Fibroblast of skin of left quadriceps (primary cell): ENCODE data around the gene CX3CL1.

Experiments used
- DNase-seq, 2 experiments: peaks; one replicate each; pipeline ENCODE4 v3.0.0-alpha.2; 2013; ENCODE audit warnings: low read depth in 2 of 2

Gene CX3CL1

GRCh38 chr16:57405097-57405496 lies 32.8 kb downstream of the CX3CL1 start:
- no peak for DNase-seq

DNA sequence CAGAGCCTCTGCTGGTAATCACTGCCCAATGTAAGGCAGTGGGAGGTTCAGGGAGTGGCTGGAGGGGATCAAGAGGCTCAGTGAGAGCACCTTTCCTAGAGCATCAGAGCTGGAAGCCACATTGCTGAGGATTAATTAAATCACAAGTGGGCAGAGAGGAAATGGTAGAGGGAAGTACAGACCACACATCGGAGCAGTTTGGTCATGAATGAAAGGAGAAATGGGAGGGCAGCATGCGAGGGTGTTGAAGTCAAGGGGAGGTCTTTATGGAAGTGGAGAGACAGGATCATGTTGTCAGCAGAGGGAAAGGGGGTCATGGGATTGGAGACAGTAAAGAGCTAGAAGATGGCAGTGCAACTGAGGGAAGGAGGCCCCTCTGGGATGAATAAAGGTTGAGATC lies 34.6 kb downstream of the CX3CL1 start:
- no peak for DNase-seq

GRCh38 chr16:57407521-57408353 lies 35.4 kb downstream of the CX3CL1 start:
- DNase-seq = no peak

DNA sequence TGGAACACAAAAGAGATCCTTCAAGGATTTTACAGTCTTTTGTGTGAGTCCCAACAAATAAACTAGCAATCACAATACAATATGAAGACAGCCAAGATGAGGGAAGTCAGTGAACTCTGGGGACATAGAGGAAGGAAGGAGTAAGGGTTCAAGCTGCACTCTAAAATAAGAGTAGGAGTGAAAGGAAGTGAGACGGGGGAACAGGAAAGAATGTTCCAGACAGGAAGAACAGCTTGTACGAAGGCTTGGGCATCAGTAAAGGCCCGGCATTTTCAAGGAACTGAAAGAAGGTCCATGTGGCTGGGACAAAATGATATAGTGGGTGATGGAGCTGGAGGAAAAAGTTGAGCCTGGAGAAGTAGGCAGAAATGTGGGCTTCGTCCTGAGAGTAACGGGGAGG lies 36.8 kb downstream of the CX3CL1 start:
- no peak for DNase-seq

DNA sequence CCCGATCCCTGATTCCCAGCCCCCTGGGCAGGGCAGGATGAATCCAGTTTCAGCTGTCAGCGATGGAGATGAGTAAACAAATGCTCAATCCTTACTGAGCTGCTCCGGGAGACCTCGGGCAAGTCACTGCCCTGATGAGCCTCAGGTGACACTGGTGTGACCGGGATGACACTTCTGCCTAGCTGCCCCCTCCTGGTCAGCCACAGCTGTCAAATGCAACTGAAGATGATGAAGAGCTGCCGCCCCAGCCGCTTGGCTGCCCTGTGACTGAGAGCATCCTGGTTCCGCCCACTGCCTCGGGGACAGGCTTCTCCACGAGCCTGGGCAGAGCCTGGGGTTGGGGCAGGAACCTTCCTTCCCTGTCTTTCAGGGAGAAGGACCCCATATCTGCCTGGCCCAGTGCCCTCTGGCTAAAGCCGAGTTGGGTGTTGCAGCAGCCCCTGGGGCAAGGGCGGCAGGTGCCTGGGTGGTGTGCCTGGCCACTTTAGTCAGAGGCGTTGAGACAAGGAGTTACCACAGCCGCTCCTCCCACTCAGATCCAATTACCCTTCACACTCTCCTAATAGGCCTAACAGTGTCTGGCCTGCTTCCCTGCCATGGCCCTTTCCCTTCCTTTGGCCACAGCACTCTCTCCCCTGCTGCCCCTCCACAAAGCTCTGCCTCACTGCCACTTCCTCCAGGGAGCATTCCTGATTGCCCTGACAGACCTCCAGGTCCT lies 37.7 kb downstream of the CX3CL1 start:
- DNase-seq = no peak

GRCh38 chr16:57411362-57411976 lies 39.2 kb downstream of the CX3CL1 start:
- DNase-seq = no peak

GRCh38 chr16:57412584-57412983 lies 40.3 kb downstream of the CX3CL1 start:
- DNase-seq = no peak

DNA sequence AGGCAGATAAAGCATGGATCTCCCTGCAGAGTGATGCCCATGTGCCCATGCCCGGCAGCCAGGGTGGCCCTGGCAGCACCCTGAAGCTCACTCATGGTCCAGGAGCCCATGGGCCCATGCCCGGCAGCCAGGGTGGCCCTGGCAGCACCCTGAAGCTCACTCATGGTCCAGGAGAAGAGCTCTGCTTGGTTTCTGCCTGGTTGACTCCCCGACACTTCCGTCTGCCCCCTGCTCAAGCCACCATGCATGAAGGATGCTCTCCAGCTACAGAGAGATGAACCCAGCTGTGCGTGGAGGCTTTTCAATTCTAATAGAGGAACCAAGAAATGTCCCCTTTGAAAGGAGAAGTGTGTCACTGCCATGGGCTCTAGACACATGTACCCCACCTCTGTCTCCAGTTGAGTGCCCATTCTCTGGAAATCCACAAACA lies 41.0 kb downstream of the CX3CL1 start:
- DNase-seq = no peak

GRCh38 chr16:57413733-57414132 lies 41.4 kb downstream of the CX3CL1 start:
- DNase-seq = no peak

DNA sequence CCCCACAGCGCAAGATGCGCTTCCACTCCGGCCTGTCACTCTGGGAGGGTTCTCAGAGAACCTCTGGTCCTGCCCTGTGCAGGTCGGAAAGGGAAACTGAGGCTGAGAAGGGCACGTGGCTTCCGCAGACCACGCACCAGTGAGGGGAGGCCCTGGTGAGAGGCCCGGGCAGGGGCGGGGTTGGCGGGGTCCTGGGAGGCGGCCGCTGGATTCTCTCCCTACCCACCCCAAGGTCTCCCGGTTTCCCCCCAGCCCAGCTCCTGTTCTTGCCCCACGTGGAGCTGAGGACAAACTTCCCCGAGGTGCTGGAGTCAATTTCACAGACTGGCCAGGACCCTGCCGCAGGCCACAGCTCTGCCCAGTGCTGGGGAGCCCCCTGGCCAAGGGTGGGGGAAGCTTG lies 43.8 kb downstream of the CX3CL1 start:
- no peak for DNase-seq

- DNase-seq = no peak
These were observed 47.2 kb downstream of the CX3CL1 start for GRCh38 chr16:57419506-57419905.

DNA sequence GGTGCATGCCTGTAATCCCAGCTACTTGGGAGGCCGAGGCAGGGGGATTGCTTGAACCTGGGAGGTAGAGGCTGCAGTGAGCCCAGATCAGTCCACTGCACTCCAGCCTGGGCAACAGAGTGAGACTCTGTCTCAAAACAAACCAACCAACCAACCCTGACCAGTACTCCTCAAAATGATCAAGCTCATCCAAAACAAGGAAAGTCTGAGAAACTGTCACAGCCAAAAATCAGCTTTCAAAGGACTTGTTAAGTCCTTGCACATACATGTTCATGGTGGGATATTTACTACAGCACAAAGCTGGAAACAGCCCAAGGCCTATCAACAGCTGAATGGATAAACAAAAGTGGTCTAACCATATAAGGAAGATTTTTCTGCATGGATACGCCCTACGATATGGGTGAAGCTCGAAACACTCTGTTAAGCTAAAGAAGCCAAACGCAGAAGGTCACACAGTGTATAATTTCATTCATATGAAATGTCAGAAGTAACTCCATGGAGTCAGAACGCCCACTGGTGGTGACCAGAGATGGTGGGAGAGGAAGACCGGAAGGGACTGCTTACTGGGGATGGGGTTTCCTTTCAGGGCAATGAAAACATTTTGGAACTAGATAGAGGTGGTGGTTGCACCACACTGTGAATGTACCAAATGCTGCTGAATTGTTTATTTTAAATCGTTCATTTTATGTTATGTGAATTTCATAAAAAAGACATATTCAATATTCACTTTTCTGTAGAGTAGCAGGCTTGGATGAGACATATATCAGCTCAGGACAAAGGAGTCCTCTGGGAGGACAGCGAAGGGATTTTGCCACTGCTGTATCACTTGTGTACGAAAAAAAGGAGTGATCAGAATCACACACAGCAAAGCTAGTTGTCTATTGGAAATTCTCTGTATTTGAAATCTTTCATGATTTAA lies 50.0 kb downstream of the CX3CL1 start:
- DNase-seq = peak; percentile 41 to 46

DNA sequence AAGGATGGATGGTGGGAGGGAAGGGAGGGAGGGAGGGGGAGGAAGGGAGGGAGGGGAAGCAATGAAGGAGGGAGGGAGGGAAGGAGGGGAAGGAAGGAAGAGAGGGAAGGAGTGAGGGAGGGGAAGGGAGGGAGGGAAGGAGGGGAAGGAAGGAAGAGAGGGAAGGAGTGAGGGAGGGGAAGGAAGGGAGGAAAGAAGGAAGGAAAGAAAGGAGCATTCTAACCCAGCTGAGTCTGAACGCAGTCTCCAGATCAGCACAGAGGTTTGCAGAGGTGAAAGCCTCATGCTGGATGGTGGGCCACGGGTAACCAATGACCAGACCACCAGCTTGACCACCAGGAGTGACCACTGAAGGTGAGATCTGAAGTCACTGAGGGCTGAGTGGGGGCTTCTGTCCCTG lies 50.9 kb downstream of the CX3CL1 start:
- DNase-seq = no peak

DNA sequence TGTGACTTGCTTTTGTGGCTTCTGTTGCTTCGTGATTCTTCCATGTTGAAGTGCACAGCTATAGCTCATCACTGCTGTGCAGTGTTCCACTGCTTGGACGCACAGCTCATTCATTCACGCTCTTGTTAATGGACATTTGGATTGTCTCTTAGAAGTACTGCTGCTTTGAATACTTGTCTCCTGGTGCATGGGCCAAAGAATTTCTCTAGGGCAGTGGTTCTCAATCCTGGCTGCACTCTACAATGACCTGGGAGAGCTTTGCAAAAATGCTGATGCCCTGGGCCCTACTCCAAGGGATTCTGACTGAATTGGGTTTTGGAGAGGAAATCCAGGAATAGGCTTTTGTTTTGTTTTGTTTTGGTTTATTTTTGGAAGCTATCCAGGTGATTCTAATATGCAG lies 52.3 kb downstream of the CX3CL1 start:
- no peak for DNase-seq

GRCh38 chr16:57426356-57426755 lies 54.1 kb downstream of the CX3CL1 start:
- no peak for DNase-seq

DNA sequence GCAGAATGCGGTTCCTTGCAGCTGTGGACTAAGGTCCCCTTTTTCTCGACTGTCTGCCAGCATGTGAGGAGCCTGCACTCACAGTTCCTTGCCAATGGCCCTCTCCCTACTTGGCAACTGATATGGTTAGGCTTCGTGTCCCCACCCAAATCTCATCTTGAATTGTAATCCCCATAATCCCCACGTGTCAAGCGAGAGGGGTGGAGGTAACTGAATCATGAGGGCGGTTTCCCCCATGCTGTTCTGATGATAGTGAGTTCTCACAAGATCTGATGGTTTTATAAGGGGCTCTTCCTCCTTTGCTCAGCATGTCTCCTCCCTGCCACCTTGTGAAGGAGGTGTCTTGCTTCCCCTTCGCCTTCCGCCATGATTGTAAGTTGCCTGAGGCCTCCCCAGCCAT lies 55.0 kb downstream of the CX3CL1 start:
- DNase-seq = no peak

DNA sequence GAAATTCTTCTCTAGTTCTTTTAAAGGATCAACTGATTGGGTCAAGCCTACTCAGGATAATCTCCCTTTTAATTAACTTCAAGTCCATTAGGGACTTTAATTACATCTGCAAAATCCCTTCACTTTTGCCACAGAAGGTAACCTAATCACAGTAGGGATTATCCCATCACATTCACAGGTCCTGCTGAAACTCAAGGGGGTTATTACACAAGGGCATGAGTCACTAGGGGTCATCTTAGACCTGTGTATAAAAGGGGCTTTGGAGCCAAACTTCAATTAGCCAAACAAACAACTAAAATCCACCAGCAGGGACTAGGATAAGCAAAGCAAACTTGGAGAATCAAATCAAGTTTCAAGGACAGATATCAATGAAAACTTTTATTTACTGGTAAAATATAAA lies 55.5 kb downstream of the CX3CL1 start:
- DNase-seq = no peak

- no peak for DNase-seq
These were observed 58.7 kb downstream of the CX3CL1 start for GRCh38 chr16:57430955-57431354.

- DNase-seq = no peak
These were observed 60.2 kb downstream of the CX3CL1 start for GRCh38 chr16:57432505-57432904.

DNA sequence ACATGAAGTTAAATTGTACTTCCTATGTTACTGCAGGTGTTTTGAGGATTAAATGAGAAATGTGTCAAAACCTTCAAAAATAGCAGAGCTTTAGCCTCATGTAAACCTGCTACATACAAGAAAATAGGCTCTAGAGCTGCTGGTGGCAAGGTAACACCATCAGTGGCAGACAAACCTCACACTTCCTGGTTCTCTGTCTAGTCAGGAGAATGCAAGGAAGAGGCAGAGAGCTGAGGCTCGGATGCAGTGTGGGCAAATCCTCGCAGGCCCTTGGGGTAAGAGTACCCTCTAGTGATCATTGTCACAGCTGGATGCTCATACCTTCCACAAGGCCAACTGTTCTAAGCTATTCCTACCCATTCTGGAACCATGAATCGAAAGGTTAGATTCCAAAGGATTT lies 60.7 kb downstream of the CX3CL1 start:
- no peak for DNase-seq

GRCh38 chr16:57434003-57434402 lies 61.7 kb downstream of the CX3CL1 start:
- DNase-seq = no peak
